Stimulated activated naive CD8-positive, alpha-beta T cell treated with anti-CD3 and anti-CD28 coated beads, Interleukin-15, Interleukin-2, amounts not matched to agents 100 ng/mL and 50 ng/mL, for 24 hours (primary cell): Measurements from ENCODE around the gene FAM229A.
"Not testable (repeated sequence)": the region's sequence is repeated elsewhere in the genome, so short reads cannot be mapped to it uniquely, and the experiment has no call there.

Experiments used
- H3K27ac Mint-ChIP-seq: one replicate; pipeline ENCODE4 v1.8.0; 2021; ENCODE audit warnings: mild to moderate bottlenecking, mixed read lengths
- H3K27me3 Mint-ChIP-seq: one replicate; pipeline ENCODE4 v1.8.0; 2021; ENCODE audit warnings: mixed read lengths
- H3K36me3 Mint-ChIP-seq: one replicate; pipeline ENCODE4 v1.8.0; 2021; ENCODE audit warnings: low read depth, mixed read lengths
- H3K4me1 Mint-ChIP-seq: one replicate; pipeline ENCODE4 v1.8.0; 2021; ENCODE audit warnings: low read depth, mixed read lengths
- H3K4me3 Mint-ChIP-seq: one replicate; pipeline ENCODE4 v1.8.0; 2021; ENCODE audit warnings: mild to moderate bottlenecking, mixed read lengths
- H3K9me3 Mint-ChIP-seq: one replicate; pipeline ENCODE4 v1.8.0; 2021; ENCODE audit warnings: mixed read lengths

The FAM229A gene

GRCh38 chr1:32361308-32361673 is 994 bp downstream of the FAM229A start:
- H3K27me3 Mint-ChIP-seq = no peaks in the 10 kb centered on the region
- peaks cover 24% of the 10 kb centered on the region for H3K4me1 Mint-ChIP-seq
- no peaks in the 10 kb centered on the region for H3K9me3 Mint-ChIP-seq
- no peak overlapping the region for H3K4me3 Mint-ChIP-seq
- H3K36me3 Mint-ChIP-seq = peaks cover 18% of the 10 kb centered on the region
- no peak overlapping the region for H3K27ac Mint-ChIP-seq

- no peak overlapping the region for H3K4me3 Mint-ChIP-seq
- H3K36me3 Mint-ChIP-seq = peaks cover 15% of the 10 kb centered on the region
- peaks cover 27% of the 10 kb centered on the region for H3K4me1 Mint-ChIP-seq
- H3K27me3 Mint-ChIP-seq = no peaks in the 10 kb centered on the region
- no peak overlapping the region for H3K27ac Mint-ChIP-seq
- H3K9me3 Mint-ChIP-seq = no peaks in the 10 kb centered on the region
These were observed 3.9 kb downstream of the FAM229A start for GRCh38 chr1:32358435-32358834.

GRCh38 chr1:32357614-32358013 is 4.7 kb downstream of the FAM229A start:
- Mint-ChIP-seq H3K9me3 (no peaks in the 10 kb centered on the region), H3K27ac (no peak overlapping the region), H3K27me3 (no peaks in the 10 kb centered on the region), H3K4me1 (peaks cover 31% of the 10 kb centered on the region), H3K36me3 (peaks cover 8% of the 10 kb centered on the region), H3K4me3 (no peak overlapping the region)

GRCh38 chr1:32356478-32356877 is 5.8 kb downstream of the FAM229A start:
- Mint-ChIP-seq H3K9me3 (no peaks in the 10 kb centered on the region), H3K27me3 (no peaks in the 10 kb centered on the region), H3K4me3 (no peak overlapping the region), H3K36me3 (peaks cover 4% of the 10 kb centered on the region), H3K4me1 (peaks cover 31% of the 10 kb centered on the region), H3K27ac (peak overlapping the region; percentile 47)

GRCh38 chr1:32355778-32356177 is 6.5 kb downstream of the FAM229A start:
- H3K27ac Mint-ChIP-seq, H3K27me3 Mint-ChIP-seq, H3K9me3 Mint-ChIP-seq, H3K36me3 Mint-ChIP-seq, H3K4me3 Mint-ChIP-seq: not testable (repeated sequence)
- H3K4me1 Mint-ChIP-seq = peaks cover 32% of the 10 kb centered on the region

- H3K27me3 Mint-ChIP-seq = no peaks in the 10 kb centered on the region
- H3K9me3 Mint-ChIP-seq = peaks cover 6% of the 10 kb centered on the region
- no peak overlapping the region for H3K27ac Mint-ChIP-seq
- H3K36me3 Mint-ChIP-seq = peaks cover 4% of the 10 kb centered on the region
- peaks cover 35% of the 10 kb centered on the region for H3K4me1 Mint-ChIP-seq
- no peak overlapping the region for H3K4me3 Mint-ChIP-seq
These were observed 8.3 kb downstream of the FAM229A start for GRCh38 chr1:32353886-32354570.

- Mint-ChIP-seq H3K4me3 (no peak overlapping the region), H3K27me3 (no peaks in the 10 kb centered on the region), H3K4me1 (peaks cover 41% of the 10 kb centered on the region), H3K27ac (no peak overlapping the region), H3K36me3 (peaks cover 4% of the 10 kb centered on the region), H3K9me3 (peaks cover 6% of the 10 kb centered on the region)
These were observed 8.9 kb downstream of the FAM229A start for GRCh38 chr1:32353431-32353830.

- Mint-ChIP-seq H3K4me3 (peak overlapping the region; percentile 83), H3K27me3 (no peaks in the 10 kb centered on the region), H3K36me3 (peaks cover 4% of the 10 kb centered on the region), H3K4me1 (peaks cover 41% of the 10 kb centered on the region), H3K27ac (no peak overlapping the region), H3K9me3 (peaks cover 6% of the 10 kb centered on the region)
These were observed 9.4 kb downstream of the FAM229A start for GRCh38 chr1:32352831-32353383.

- H3K27me3 Mint-ChIP-seq = no peaks in the 10 kb centered on the region
- peak overlapping the region; percentile 83 for H3K4me3 Mint-ChIP-seq
- H3K27ac Mint-ChIP-seq = no peak overlapping the region
- peaks cover 4% of the 10 kb centered on the region for H3K36me3 Mint-ChIP-seq
- peaks cover 6% of the 10 kb centered on the region for H3K9me3 Mint-ChIP-seq
- H3K4me1 Mint-ChIP-seq = peaks cover 41% of the 10 kb centered on the region
These were observed 10.0 kb downstream of the FAM229A start for GRCh38 chr1:32352239-32352745.

- H3K4me1 Mint-ChIP-seq = peaks cover 41% of the 10 kb centered on the region
- H3K27me3 Mint-ChIP-seq = no peaks in the 10 kb centered on the region
- peaks cover 6% of the 10 kb centered on the region for H3K9me3 Mint-ChIP-seq
- H3K36me3 Mint-ChIP-seq = peaks cover 4% of the 10 kb centered on the region
- peak overlapping the region; percentile 81 for H3K27ac Mint-ChIP-seq
- H3K4me3 Mint-ChIP-seq = peak overlapping the region; percentile 83
These were observed 10.7 kb downstream of the FAM229A start for GRCh38 chr1:32351399-32352238.

- Mint-ChIP-seq H3K27me3 (no peaks in the 10 kb centered on the region), H3K36me3 (peaks cover 4% of the 10 kb centered on the region), H3K4me3 (peak overlapping the region; percentile 83), H3K4me1 (peaks cover 48% of the 10 kb centered on the region), H3K27ac (peak overlapping the region; percentile 81), H3K9me3 (peaks cover 6% of the 10 kb centered on the region)
These were observed 11.4 kb downstream of the FAM229A start for GRCh38 chr1:32350785-32351398.

GRCh38 chr1:32349211-32349708 is 13.0 kb downstream of the FAM229A start:
- H3K27ac Mint-ChIP-seq = no peak overlapping the region
- no peaks in the 10 kb centered on the region for H3K27me3 Mint-ChIP-seq
- H3K4me1 Mint-ChIP-seq = peaks cover 57% of the 10 kb centered on the region
- peak overlapping the region; percentile 30 for H3K4me3 Mint-ChIP-seq
- H3K36me3 Mint-ChIP-seq = no peaks in the 10 kb centered on the region
- peaks cover 6% of the 10 kb centered on the region for H3K9me3 Mint-ChIP-seq

- Mint-ChIP-seq H3K4me1 (peaks cover 51% of the 10 kb centered on the region), H3K4me3 (no peak overlapping the region), H3K9me3 (peaks cover 6% of the 10 kb centered on the region), H3K27me3 (no peaks in the 10 kb centered on the region), H3K27ac (no peak overlapping the region), H3K36me3 (no peaks in the 10 kb centered on the region)
These were observed 15.6 kb downstream of the FAM229A start for GRCh38 chr1:32346532-32347157.

- Mint-ChIP-seq H3K4me3 (no peak overlapping the region), H3K4me1 (peaks cover 42% of the 10 kb centered on the region), H3K27me3 (no peaks in the 10 kb centered on the region), H3K36me3 (no peaks in the 10 kb centered on the region), H3K9me3 (peaks cover 2% of the 10 kb centered on the region), H3K27ac (no peak overlapping the region)
These were observed 16.9 kb downstream of the FAM229A start for GRCh38 chr1:32345289-32345827.
